Panc1 (cell line): ENCODE measurements around the gene SEC31B.

ENCODE experiments used
- POLR2AphosphoS5 ChIP-seq: IDR thresholded peaks from 2 replicates; pipeline ENCODE4 v1.6.1; 2012; ENCODE audit warnings: mild to moderate bottlenecking, low read depth, low read length, moderate library complexity
- TF ChIP-seq, protein P1 (sequence below): fragments of 450-650 bp; IDR thresholded peaks from 2 replicates; pipeline ENCODE4 v1.5.1; 2017; ENCODE audit warnings: mild to moderate bottlenecking

- TF ChIP-seq POLR2AphosphoS5 = no peak
- TF ChIP-seq, protein P1, sequence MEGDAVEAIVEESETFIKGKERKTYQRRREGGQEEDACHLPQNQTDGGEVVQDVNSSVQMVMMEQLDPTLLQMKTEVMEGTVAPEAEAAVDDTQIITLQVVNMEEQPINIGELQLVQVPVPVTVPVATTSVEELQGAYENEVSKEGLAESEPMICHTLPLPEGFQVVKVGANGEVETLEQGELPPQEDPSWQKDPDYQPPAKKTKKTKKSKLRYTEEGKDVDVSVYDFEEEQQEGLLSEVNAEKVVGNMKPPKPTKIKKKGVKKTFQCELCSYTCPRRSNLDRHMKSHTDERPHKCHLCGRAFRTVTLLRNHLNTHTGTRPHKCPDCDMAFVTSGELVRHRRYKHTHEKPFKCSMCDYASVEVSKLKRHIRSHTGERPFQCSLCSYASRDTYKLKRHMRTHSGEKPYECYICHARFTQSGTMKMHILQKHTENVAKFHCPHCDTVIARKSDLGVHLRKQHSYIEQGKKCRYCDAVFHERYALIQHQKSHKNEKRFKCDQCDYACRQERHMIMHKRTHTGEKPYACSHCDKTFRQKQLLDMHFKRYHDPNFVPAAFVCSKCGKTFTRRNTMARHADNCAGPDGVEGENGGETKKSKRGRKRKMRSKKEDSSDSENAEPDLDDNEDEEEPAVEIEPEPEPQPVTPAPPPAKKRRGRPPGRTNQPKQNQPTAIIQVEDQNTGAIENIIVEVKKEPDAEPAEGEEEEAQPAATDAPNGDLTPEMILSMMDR = no peak
These were observed 12.3 kb downstream of the SEC31B start for GRCh38 chr10:100507357-100507732.
